ENCODE results near the gene HDAC6. TPM values are rescaled to one million over a fixed set of nuclear protein-coding genes. Genes with fewer than 3 reads are reported as not detected.

Gene HDAC6
- 100 to 1,000 TPM; 158 to 174 (median 167) TPM for polyA plus RNA-seq (ENCODE audit: insufficient read length in 4 of 4)

- peak; percentile 83 to 94 (median 90) for DNase-seq (ENCODE audit: low read depth in 4 of 4, low spot score in 3 of 4)
Measured at GRCh38 chrX:48801280-48802088, at the start of gene HDAC6. Gene HDAC6, plus strand, starts transcription at chrX:48802067. Its CDS starts 626 bp downstream, at chrX:48802693.

- no peak for DNase-seq (ENCODE audit: low read depth in 4 of 4, low spot score in 3 of 4)
Measured at GRCh38 chrX:48752498-48752897, 49.4 kb upstream of the HDAC6 start.

DNA sequence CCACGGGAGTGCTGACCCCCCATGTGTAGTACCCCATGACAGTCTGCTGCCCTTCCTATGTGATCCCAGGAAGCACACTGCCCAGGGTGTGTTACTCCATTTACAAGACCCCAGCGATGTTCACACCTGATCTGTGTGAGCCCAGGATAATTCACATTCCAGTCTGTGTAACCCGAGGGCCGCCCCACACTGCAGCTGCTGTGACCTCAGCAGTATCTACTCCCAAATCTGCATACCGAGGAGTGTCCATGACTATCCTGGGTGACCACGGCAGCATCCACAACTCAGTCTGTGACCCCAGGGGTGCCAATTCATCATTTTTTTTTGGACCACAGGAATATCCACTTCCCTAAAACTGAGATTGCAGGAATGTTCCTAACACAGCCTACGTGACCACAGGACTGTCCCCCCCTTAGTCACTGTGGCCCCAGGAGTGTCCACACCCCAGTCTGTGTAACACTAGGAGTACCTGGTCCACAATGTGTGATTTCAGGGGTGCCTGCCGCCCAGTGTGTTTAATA lies 48.1 kb upstream of the HDAC6 start:
- no peak for DNase-seq (ENCODE audit: low read depth in 4 of 4, low spot score in 3 of 4)

DNA sequence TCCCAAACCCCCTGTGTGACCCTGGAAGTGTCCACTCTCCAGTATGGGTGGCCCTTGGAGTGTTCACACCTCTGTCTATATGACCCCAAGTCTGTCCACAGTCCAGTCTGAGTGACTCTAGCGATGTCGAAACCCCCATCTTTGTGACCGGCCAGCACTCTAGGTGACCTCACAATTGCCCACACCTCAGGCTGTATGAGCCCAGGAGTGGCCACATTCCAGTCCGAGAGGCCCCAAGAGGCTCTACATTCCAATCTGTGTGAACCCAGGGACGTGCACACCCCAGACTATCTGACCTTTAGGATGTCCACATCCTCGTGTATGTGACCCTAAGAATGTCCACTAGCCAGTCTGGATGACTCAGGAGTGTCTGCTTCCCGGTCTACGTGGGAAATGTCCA lies 47.6 kb upstream of the HDAC6 start:
- no peak for DNase-seq (ENCODE audit: low read depth in 4 of 4, low spot score in 3 of 4)

- peak in 1 of 4 donors; percentile 15 for DNase-seq (ENCODE audit: low read depth in 4 of 4, low spot score in 3 of 4)
Measured at GRCh38 chrX:48761674-48762471, 40.0 kb upstream of the HDAC6 start, which contains the start of gene GLOD5. Gene GLOD5, plus strand, starts transcription at chrX:48761747. Its CDS starts 44 bp downstream, at chrX:48761791.

- no peak for DNase-seq (ENCODE audit: low read depth in 4 of 4, low spot score in 3 of 4)
Measured at GRCh38 chrX:48769230-48769629, 32.6 kb upstream of the HDAC6 start.

DNA sequence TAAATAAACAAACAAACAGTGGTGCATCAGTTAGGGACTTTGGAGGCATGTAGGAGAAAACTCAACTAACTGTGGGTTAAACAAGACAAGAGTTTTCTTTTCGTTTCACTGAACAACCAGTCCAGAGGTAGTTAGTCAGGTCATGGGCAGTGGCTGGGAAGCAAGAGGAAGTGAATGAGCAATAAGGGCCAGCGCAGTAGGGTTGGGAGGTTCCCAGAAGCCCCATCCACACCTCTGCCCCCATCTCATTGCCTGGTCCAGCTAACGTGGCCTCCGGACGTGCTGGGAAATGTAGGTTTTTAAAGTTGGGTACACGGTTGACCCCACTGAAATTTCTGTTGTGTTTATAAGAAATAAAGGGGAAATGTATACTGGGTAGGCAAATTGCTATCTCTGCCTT lies 31.6 kb upstream of the HDAC6 start:
- no peak for DNase-seq (ENCODE audit: low read depth in 4 of 4, low spot score in 3 of 4)

- no peak for DNase-seq (ENCODE audit: low read depth in 4 of 4, low spot score in 3 of 4)
Measured at GRCh38 chrX:48772602-48773001, 29.3 kb upstream of the HDAC6 start.

DNA sequence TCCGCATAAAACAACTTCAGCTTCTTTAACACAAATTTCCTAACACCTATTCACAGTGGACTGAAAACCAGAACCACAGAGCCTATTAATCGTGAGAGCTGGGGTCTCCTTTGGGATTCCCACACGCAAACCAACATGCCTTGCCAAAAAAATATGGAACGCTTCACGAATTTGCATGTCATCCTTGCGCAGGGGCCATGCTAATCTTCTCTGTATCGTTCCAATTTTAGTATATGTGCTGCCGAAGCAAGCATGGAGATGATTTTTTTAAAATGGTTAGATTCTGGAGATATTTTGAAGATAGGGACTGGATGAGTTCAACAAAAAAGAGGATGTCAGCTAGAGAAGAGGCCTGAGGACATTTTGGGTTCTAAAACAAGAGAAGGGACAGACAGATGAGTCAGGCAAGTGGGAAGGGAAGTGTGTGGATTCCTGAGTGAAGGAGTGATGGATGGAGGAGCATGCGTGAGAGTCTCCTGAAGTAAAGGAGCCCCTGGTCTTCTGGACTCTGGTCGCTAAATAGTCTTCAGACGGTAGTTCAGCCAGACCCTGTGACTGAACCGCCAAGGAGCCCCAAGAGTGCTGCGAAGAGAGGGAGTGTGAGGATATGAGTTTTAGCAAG lies 24.9 kb upstream of the HDAC6 start:
- no peak for DNase-seq (ENCODE audit: low read depth in 4 of 4, low spot score in 3 of 4)

DNA sequence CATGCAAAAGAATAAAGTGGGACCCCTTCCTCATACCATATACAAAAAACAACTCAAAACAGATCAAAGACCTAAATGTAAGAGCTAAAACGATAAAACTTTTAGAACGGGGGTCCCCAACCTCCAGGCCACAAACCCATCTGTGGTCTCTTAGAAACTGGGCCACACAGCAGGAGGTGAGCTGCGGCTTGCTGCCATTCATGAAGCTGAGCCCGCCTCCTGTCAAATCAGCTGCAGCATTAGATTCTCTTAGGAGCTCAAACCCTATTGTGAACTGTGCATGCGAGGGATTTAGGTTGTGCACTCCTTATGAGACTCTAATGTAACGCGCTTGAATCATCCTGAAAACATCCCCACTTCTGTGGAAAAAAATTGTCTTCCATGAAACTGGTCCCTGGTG lies 22.5 kb upstream of the HDAC6 start:
- DNase-seq (ENCODE audit: low read depth in 4 of 4, low spot score in 3 of 4), result no peak

GRCh38 chrX:48781705-48782104 lies 20.2 kb upstream of the HDAC6 start:
- no peak for DNase-seq (ENCODE audit: low read depth in 4 of 4, low spot score in 3 of 4)

- DNase-seq (ENCODE audit: low read depth in 4 of 4, low spot score in 3 of 4), result no peak
Measured at GRCh38 chrX:48782216-48782615, 19.7 kb upstream of the HDAC6 start.

DNA sequence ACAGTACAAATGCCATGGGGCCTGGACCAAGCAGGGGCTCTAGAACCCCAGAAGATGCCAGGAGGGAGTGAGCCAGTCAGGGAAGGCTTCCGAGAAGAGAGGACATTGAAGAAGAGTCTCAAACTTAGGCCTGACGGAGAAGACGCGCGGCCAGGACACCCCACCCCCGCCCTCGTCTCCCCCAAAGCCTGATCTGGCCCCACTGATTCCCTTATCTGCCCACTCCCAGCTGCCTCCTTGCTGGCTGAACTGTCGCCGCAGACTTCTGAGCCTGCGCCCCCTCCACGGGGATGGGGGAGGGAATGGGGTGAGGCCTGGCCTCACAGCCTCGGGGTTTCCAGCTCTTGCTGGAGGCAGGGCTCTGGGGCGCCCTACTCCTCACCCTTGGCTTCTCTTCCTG lies 19.1 kb upstream of the HDAC6 start:
- no peak for DNase-seq (ENCODE audit: low read depth in 4 of 4, low spot score in 3 of 4)

GRCh38 chrX:48784726-48785125 lies 17.1 kb upstream of the HDAC6 start:
- DNase-seq (ENCODE audit: low read depth in 4 of 4, low spot score in 3 of 4), result no peak

- DNase-seq (ENCODE audit: low read depth in 4 of 4, low spot score in 3 of 4), result no peak
Measured at GRCh38 chrX:48785186-48785539, 16.7 kb upstream of the HDAC6 start.

DNA sequence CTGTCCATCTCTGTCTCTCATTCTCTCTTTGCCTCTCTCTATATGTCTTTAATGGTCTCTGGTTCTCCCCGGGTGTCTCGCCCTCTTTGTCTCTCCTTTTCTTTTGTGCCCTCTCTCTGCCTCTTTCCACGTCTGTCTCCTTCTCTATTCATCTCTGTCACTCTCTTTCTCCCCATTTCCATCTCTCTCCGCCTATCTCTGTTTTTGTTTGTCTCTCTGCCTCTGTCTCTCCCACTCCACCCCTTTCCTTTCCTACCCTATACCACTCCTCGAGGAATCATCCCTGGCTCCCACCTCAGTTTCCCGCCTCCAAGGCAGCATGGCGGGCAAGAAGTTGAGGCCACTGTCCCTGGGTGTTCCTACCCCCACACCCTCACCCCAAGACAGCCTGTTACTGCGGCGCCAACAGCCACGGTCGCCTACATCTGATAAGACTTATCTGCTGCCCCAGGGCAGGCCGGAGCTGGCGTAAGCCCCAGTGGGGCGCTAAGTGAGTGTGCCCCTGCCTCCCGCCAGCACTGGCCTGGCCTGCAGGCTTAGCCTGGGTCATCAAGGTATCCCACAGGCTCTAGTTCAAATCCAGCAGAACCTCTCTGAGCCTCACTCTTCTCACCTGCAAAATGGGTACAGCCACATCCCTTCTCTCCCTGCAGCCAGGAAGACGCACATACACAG lies 16.2 kb upstream of the HDAC6 start:
- DNase-seq (ENCODE audit: low read depth in 4 of 4, low spot score in 3 of 4), result no peak

GRCh38 chrX:48786341-48786800 lies 15.5 kb upstream of the HDAC6 start, which contains the start of gene GATA1:
Gene GATA1, plus strand, starts transcription at chrX:48786590. Its CDS starts 4,520 bp downstream, at chrX:48791110.
- DNase-seq (ENCODE audit: low read depth in 4 of 4, low spot score in 3 of 4), result no peak

DNA sequence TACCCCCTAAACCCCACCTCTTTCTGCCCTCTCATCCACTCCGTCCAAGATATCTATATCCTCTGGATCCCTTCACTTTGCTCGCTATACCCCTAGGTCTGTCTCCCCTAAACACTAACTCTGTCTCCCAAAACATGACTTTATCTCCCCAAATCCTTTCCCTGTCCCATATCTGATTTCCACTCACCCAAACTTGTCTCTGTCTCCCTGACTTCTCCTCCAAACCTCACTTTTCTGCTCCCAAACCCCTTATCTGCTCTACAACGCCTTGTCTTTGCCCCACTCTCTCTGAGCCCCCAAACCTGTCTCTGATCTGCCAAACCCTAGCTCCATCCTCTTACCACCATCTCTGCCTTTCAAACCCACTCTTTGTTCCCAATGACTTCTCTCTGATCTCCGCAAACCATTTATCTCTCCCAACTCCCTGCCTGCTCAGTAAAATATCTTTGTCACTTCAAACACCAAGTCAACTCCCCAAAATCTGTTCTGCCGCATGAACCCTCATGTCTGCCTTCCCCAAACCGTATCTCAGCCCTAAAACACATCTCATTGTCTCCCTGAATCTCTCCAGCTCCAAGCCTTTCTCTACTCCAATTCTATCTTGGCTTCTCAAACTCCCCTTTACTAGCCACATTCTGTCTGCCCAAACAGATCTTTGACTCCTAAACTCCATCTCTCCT lies 14.9 kb upstream of the HDAC6 start:
- no peak for DNase-seq (ENCODE audit: low read depth in 4 of 4, low spot score in 3 of 4)

GRCh38 chrX:48787505-48788443 lies 14.1 kb upstream of the HDAC6 start:
- no peak for DNase-seq (ENCODE audit: low read depth in 4 of 4, low spot score in 3 of 4)
